ENCODE measurements around the gene TRRAP.
"Not testable (repeated sequence)": the region's sequence is repeated elsewhere in the genome, so short reads cannot be mapped to it uniquely, and the experiment has no call there.

The TRRAP gene

DNA sequence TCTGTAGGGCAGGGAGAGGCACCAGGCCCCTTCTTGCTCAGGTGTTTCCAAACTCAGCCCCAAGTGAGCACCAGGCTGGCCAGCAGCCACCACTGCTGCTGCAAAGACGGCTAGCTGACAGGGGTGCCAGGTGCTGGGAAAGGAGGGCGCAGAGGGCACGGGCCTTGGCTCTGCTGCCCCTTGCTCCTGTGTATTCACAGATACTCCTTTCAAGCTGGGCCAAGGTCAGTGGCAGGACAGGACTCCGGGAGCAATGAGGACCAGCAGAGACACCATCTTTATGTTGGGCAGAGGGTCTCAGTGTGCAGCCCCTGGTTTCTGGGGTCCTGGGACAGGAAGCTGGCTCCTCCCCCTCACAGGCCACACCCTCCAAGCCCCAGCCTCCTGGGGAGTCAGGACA is 155.4 kb downstream of the TRRAP start:
- no peak for DNase-seq

DNA sequence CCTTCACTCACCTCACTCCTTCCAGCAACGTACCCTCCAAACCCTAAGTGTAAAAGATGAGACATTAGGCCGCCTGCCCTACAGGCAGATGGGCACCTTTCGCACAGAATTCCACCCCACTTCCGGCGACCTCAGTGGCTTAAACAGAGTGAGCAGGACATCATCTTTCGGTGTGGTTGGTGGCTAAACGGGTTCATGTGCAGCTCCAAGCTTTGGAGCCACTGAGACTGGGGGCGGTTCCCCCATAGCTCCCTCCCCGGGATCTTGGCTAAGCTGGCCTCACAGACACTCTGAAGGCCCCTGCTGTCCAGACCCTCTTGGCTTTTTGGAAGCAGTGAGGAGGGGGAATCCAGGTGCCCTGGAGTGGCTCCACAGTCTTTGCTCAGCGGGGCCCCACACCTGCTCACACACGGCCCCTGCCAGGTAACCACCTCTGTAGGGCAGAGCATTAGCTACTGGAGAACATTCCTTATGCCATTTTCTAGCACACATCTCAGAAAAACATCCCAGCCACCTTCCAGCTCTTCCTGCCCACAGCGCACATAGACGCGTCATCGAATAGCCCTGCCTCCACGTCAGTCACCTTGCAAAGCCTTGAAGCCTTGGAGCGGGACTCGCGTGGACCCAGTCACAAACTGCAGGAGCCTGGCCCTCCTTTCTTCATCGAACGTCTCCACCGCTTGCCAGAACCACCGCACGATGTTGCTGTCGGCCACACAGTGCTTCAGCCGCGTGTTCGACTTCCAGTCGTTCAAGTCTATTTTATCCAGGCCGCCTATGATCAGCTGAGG is 156.8 kb downstream of the TRRAP start:
- no peak for DNase-seq

- no peak for DNase-seq
Observed at GRCh38 chr7:99035723-99036545, 157.6 kb downstream of the TRRAP start.

GRCh38 chr7:99036546-99037111 is 158.3 kb downstream of the TRRAP start:
- peak; percentile 8 to 15 for DNase-seq

DNA sequence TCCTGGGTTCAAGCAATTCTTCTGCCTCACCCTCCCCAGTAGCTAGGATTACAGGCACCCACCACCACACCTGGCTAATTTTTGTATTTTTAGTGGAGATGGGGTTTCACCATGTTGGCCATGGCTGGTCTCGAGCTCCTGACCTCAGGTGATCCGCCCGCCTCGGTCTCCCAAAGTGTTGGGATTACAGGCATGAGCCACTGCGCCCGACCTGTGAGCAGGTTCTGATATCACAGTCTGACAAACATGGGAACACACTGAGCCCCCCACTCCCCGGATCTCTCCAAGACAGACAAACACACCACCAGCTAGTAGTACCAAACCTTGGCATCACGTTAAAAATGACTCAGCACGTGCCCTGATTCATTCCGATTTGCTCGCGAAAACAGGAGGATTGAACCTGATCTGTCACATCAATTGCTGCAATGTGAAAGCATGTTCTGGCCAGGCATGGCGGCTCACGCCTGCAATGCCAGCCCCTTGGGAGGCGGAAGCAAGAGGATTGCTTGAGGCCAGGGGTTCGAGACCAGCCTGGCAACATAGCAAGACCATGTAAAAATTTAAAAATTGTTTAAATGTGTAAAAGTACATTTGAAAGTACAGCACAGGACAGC is 159.1 kb downstream of the TRRAP start:
- DNase-seq = no peak

DNA sequence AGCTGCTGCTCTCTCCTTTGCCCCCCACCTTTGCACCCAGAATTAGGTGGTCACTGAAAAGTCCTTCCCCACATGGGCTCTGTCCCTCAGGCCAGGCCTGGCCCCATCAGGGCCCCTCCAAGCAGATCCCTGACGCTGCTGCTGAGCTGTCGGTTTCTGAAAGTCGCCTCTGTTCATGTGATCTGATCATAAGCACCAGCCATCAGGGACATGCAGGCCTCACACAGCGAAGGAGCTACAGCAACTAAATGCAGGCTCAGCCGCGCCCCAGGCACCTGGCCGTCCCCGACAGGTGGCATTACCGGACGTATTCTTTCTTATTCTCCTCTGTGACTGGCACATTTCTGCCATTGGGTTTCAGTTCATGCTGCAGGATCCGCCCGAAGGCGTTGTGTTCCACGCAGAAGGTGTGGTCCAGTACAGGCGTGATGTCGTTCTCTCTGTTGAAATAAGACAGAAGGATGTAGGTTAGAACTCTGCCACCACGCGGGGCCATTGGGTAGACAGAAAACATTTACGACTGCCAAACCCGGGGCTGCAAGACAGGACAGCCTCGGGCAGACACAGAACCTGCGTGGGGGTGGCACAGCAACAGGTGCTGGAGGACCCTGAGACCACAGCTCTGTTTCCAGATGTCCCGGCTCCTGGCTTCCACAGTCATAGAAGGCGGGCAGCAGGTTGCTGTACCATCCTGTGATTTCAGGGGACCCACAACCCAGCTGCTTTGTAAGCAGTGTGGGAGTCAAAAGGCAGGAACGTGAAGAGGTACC is 159.9 kb downstream of the TRRAP start:
- DNase-seq = no peak

DNA sequence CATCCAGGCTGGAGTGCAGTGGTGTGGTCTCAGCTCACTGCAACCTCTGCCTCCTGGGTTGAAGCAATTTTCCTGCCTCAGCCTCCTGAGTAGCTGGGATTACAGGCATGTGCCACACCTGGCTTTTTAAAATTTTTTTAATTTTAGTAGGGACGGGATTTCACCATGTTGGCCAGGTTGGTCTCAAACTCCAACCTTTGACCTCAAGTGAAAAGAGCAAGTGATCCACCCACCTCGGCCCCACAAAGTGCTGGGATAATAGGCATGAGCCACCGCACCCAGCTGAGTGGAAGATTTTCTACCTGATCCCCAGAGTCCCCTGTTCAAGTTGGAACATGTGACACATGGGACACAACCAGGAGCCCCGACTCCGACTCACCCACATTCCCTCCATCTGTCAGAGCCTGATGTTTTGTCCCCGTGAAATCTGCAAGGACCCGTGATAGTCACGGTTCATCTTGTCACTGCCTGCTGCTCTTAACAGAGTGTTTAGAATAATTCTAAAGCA is 161.1 kb downstream of the TRRAP start:
- DNase-seq = no peak

- peak; percentile 61 to 66 for DNase-seq
Observed at GRCh38 chr7:99040104-99040958, 162.0 kb downstream of the TRRAP start.

- no peak for DNase-seq
Observed at GRCh38 chr7:99041526-99041925, 163.2 kb downstream of the TRRAP start.

DNA sequence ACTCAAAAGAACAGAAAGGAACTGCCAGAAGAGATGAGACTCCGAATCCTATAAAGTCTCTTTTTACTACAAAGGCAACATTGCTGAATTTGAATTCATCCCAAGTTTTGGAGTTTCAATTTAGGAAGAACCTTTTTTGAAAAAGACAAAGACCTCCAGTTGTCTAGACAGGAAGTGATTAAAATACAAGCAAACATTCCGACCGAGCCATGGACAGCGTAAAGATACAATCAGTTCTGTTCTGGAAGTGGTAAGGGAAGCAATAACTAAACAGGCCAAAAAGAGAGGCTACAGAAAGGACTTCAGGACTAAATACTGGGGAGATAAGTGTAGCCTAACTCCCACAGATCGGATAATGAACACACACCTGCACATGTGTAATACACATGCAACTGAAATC is 164.6 kb downstream of the TRRAP start:
- no peak for DNase-seq

- not testable (repeated sequence) for DNase-seq
Observed at GRCh38 chr7:99044858-99045257, 166.5 kb downstream of the TRRAP start.

GRCh38 chr7:99046262-99046661 is 167.9 kb downstream of the TRRAP start:
- DNase-seq = not testable (repeated sequence)

- DNase-seq = no peak
Observed at GRCh38 chr7:99046722-99047121, 168.4 kb downstream of the TRRAP start.

DNA sequence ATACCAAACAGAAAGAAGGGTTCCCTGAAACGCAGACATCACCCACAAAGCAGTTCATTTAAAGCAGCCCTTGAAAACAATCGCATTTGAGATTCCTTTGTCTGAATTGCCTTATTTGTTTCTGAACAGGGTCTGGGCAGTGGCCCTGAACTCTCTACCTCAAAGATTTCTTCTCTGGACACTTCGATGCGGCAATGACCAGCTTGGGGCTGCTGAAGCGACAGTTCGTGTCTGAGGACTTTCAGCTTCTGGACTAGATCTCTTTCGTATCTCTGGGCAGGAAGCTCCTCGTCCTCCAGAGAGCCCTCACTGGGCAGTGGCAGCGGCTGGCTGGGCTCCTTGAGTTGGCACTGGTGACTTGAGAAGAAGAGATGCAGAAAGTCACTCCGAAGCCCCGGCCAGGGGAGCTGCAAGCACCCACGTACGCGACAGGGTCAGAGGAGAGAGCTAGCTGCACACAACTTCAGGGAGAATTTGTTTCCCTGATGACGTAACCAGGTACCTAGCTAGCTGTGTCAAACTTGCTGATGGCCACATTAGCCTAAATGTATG is 169.3 kb downstream of the TRRAP start:
- DNase-seq = no peak

- DNase-seq = no peak
Observed at GRCh38 chr7:99050971-99051370, 172.6 kb downstream of the TRRAP start.

DNA sequence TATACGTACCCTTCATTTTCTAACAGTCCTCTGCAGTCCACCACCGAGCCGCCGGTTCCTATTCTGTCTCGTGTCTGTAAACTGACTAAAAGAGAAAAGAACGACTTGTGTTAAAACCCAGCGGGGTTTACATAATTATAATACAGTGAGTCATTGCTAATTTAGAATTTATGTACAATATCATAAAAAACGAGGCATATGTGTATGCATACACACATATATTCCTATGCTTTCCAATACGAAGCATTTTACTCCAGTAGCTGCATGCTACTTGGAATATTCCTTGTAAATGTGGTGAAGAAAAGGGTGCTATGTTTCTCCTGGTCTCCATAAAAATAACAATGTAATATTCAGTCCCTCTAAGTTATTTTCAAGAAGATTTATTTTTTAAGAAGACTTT is 176.4 kb downstream of the TRRAP start:
- DNase-seq = no peak

- DNase-seq = no peak
Observed at GRCh38 chr7:99061001-99061776, 182.9 kb downstream of the TRRAP start.
